Uterus (tissue), 4 donors: ENCODE results near the gene ARL14. TPM values are rescaled to one million over a fixed set of nuclear protein-coding genes. Genes with fewer than 3 reads are reported as not detected.

Experiments used
- DNase-seq, 2 donors: peaks; one replicate each; pipeline ENCODE4 v3.0.0-alpha.2; 2019 to 2020
- H3K27ac ChIP-seq, 2 donors: fragments of 200-600 bp; sonication (generic); 1 replicate in 1 of 2; 2 replicates in 1 of 2; pipeline ENCODE4 v1.5.1; 2016 to 2018
- H3K27me3 ChIP-seq, 2 donors: fragments of 200-600 bp; sonication (generic); one replicate each; pipeline ENCODE4 v1.5.1; 2018 to 2019; ENCODE audit warnings: control low read depth in 1 of 2
- H3K36me3 ChIP-seq, 2 donors: fragments of 200-600 bp; sonication (generic); one replicate each; pipeline ENCODE4 v1.5.1; 2019; ENCODE audit warnings: control low read depth in 1 of 2
- H3K4me1 ChIP-seq, 2 donors: fragments of 200-600 bp; sonication (generic); one replicate each; pipeline ENCODE4 v1.5.1; 2018 to 2019; ENCODE audit warnings: control low read depth in 1 of 2
- H3K4me3 ChIP-seq, 2 donors: fragments of 200-600 bp; sonication (generic); 1 replicate in 1 of 2; 2 replicates in 1 of 2; pipeline ENCODE4 v1.5.1; 2018 to 2019; ENCODE audit warnings: mild to moderate bottlenecking in 1 of 2
- H3K9me3 ChIP-seq, 2 donors: fragments of 200-600 bp; sonication (generic); one replicate each; pipeline ENCODE4 v1.5.1; 2019; ENCODE audit warnings: control low read depth in 1 of 2
- CTCF ChIP-seq, 4 experiments: fragments of 200-600 bp in 2 of 4; fragments of 450-650 bp in 2 of 4; sonication (generic) in 2 of 4; IDR thresholded peaks; one replicate each; pipeline ENCODE4 v1.5.1; 2016 to 2019; ENCODE audit warnings: antibody characterized with exemption in 4 of 4, mild to moderate bottlenecking in 2 of 4, moderate library complexity in 1 of 4
- POLR2A ChIP-seq, 2 donors: fragments of 450-650 bp; IDR thresholded peaks; one replicate each; pipeline ENCODE4 v1.6.1; 2016; ENCODE audit warnings: antibody characterized with exemption in 2 of 2, mild to moderate bottlenecking in 1 of 2, moderate library complexity in 1 of 2
- intact Hi-C: fragments of 100-400 bp; cut with DNase I; formaldehyde crosslinking; loops from one replicate; pipeline ENCODE4 v1.15.1; 2023; ENCODE audit warnings: low total_unique reads
- total RNA-seq, 4 donors: library from RNA; depleted of rRNA in 3 of 4; stranded (reverse); fragments of >200 nt in 3 of 4; gene quantifications; one replicate each; pipeline versions ENCODE4 v1.1.0 to v1.2.4, GENCODE V29; 2014 to 2023
- donor health status: DM: yes; HTN: yes; CAD: no.

The ARL14 gene
- total RNA-seq, 4 donors from 2014 or later: not detected

GRCh38 chr3:160637086-160637485 is 39.9 kb upstream of the ARL14 start:
- TF ChIP-seq CTCF (IDR thresholded peaks at IDR 0.05) (no peak), POLR2A (IDR thresholded peaks at IDR 0.05) (no peak)
- Histone ChIP-seq H3K9me3 (no peaks in the 10 kb centered on the region), H3K4me1 (no peaks in the 10 kb centered on the region), H3K36me3 (no peaks in the 10 kb centered on the region), H3K27ac (no peak overlapping the region), H3K27me3 (no peaks in the 10 kb centered on the region), H3K4me3 (no peak overlapping the region)
- intact Hi-C loops: no loop called here
- DNase-seq: no peak

GRCh38 chr3:160638184-160638583 is 38.8 kb upstream of the ARL14 start:
- Histone ChIP-seq H3K4me1 (no peaks in the 10 kb centered on the region), H3K27ac (no peak overlapping the region), H3K4me3 (no peak overlapping the region), H3K9me3 (no peaks in the 10 kb centered on the region), H3K27me3 (no peaks in the 10 kb centered on the region), H3K36me3 (no peaks in the 10 kb centered on the region)
- intact Hi-C loops: no loop called here
- DNase-seq: no peak
- no peak for TF ChIP-seq CTCF (IDR thresholded peaks at IDR 0.05)
- no peak for TF ChIP-seq POLR2A (IDR thresholded peaks at IDR 0.05)

- Histone ChIP-seq H3K36me3 (no peaks in the 10 kb centered on the region), H3K27ac (peak overlapping the region; percentile 41 to 70), H3K4me3 (no peak overlapping the region), H3K4me1 (no peaks in the 10 kb centered on the region), H3K9me3 (no peaks in the 10 kb centered on the region), H3K27me3 (no peaks in the 10 kb centered on the region)
- no peak for TF ChIP-seq POLR2A (IDR thresholded peaks at IDR 0.05)
- TF ChIP-seq CTCF (IDR thresholded peaks at IDR 0.05): no peak
- intact Hi-C loops: no loop called here
- peak in 1 of 2 donors; percentile 42 for DNase-seq
Measured at GRCh38 chr3:160641665-160642309, 35.2 kb upstream of the ARL14 start.

- no peak for TF ChIP-seq CTCF (IDR thresholded peaks at IDR 0.05)
- TF ChIP-seq POLR2A (IDR thresholded peaks at IDR 0.05): no peak
- Histone ChIP-seq H3K9me3 (no peaks in the 10 kb centered on the region), H3K4me3 (no peak overlapping the region), H3K27me3 (no peaks in the 10 kb centered on the region), H3K4me1 (no peaks in the 10 kb centered on the region), H3K36me3 (no peaks in the 10 kb centered on the region), H3K27ac (no peak overlapping the region)
- intact Hi-C loops: no loop called here
- DNase-seq: no peak
Measured at GRCh38 chr3:160643994-160644393, 33.0 kb upstream of the ARL14 start.

GRCh38 chr3:160644491-160644890 is 32.5 kb upstream of the ARL14 start:
- no peaks in the 10 kb centered on the region for H3K36me3 ChIP-seq
- DNase-seq: no peak
- intact Hi-C loops: no loop called here
- H3K4me1 ChIP-seq: no peaks in the 10 kb centered on the region
- H3K9me3 ChIP-seq: no peaks in the 10 kb centered on the region
- TF ChIP-seq CTCF (IDR thresholded peaks at IDR 0.05): no peak
- no peak overlapping the region for H3K27ac ChIP-seq
- no peaks in the 10 kb centered on the region for H3K27me3 ChIP-seq
- no peak overlapping the region for H3K4me3 ChIP-seq
